Peyer's patch (tissue), 4 donors: Measurements from ENCODE around the gene SLC6A8.
A peak's percentile ranks its signal among the peaks of the same experiment; 100 is the strongest.

ENCODE experiments used
- CTCF ChIP-seq, 6 experiments: fragments of 450-650 bp in 4 of 6; fragments of 200-600 bp in 2 of 6; sonication (generic) in 1 of 6; IDR thresholded peaks; one replicate each; pipeline ENCODE4 v1.5.1; 2017 to 2019; ENCODE audit warnings: antibody characterized with exemption in 6 of 6, mild to moderate bottlenecking in 3 of 6, moderate library complexity in 1 of 6
- POLR2A ChIP-seq, 2 donors: fragments of 450-650 bp; IDR thresholded peaks; one replicate each; pipeline ENCODE4 v1.5.1; 2017; ENCODE audit warnings: antibody characterized with exemption in 2 of 2, mild to moderate bottlenecking in 2 of 2, moderate library complexity in 2 of 2

- TF ChIP-seq CTCF (IDR thresholded peaks at IDR 0.05) (peak in 1 of 6 experiments; percentile 2), POLR2A (IDR thresholded peaks at IDR 0.05) (no peak)
Measured at GRCh38 chrX:153643431-153644351, 44.0 kb upstream of the SLC6A8 start.
